Suprapubic skin (tissue), 3 donors: ENCODE results near the gene CRYBG3.

Source experiments
- CTCF ChIP-seq, 2 donors: fragments of 200-600 bp in 1 of 2; fragments of 450-650 bp in 1 of 2; sonication (generic) in 1 of 2; IDR thresholded peaks; one replicate each; pipeline ENCODE4 v1.5.1; 2016 to 2019; ENCODE audit warnings: antibody characterized with exemption in 2 of 2, mild to moderate bottlenecking in 1 of 2, moderate library complexity in 1 of 2
- POLR2A ChIP-seq, 2 donors: fragments of 450-650 bp; IDR thresholded peaks; one replicate each; pipeline ENCODE4 v1.6.1; 2017; ENCODE audit warnings: antibody characterized with exemption in 2 of 2, mild to moderate bottlenecking in 2 of 2, moderate library complexity in 2 of 2

- no peak for TF ChIP-seq CTCF (IDR thresholded peaks at IDR 0.05)
- no peak for TF ChIP-seq POLR2A (IDR thresholded peaks at IDR 0.05)
Observed at GRCh38 chr3:97967966-97968365, 146.2 kb downstream of the CRYBG3 start.
